Spleen (tissue), 11 donors: Measurements from ENCODE around the gene YIF1B. TPM values are rescaled to one million over a fixed set of nuclear protein-coding genes. Genes with fewer than 3 reads are reported as not detected.

Experiments used
- DNase-seq: peaks from one replicate; pipeline ENCODE4 v3.0.0-alpha.2; 2020
- H3K27ac ChIP-seq, 8 donors: fragments of 200-600 bp; sonication (generic) in 7 of 8; 1 replicate in 4 of 8; 2 replicates in 4 of 8; pipeline versions ENCODE4 v1.5.0 to v1.8.0; 2016 to 2021; ENCODE audit warnings: inconsistent platforms in 4 of 8, mild to moderate bottlenecking in 4 of 8, moderate library complexity in 1 of 8
- H3K27me3 ChIP-seq, 7 donors: fragments of 200-600 bp; sonication (generic) in 6 of 7; replicated peaks in 1 of 7; 1 replicate in 4 of 7; 2 replicates in 3 of 7; pipeline versions ENCODE4 v1.5.0 to v1.8.0; 2016 to 2021; ENCODE audit warnings: inconsistent platforms in 3 of 7, mild to moderate bottlenecking in 1 of 7
- H3K36me3 ChIP-seq, 6 donors: fragments of 200-600 bp; sonication (generic) in 5 of 6; 1 replicate in 4 of 6; 2 replicates in 2 of 6; pipeline versions ENCODE4 v1.5.0 to v1.8.0; 2016 to 2021; ENCODE audit warnings: inconsistent platforms in 2 of 6
- H3K4me1 ChIP-seq, 6 donors: fragments of 200-600 bp; sonication (generic) in 5 of 6; 1 replicate in 3 of 6; 2 replicates in 3 of 6; pipeline versions ENCODE4 v1.5.0 to v1.8.0; 2016 to 2021; ENCODE audit warnings: inconsistent platforms in 3 of 6
- H3K4me3 ChIP-seq, 8 donors: fragments of 200-600 bp; sonication (generic) in 7 of 8; 1 replicate in 4 of 8; 2 replicates in 4 of 8; pipeline versions ENCODE4 v1.5.0 to v1.8.0; 2016 to 2021; ENCODE audit warnings: inconsistent platforms in 4 of 8, mild to moderate bottlenecking in 4 of 8, moderate library complexity in 2 of 8
- H3K9me3 ChIP-seq, 8 donors: fragments of 200-600 bp; sonication (generic) in 7 of 8; 1 replicate in 4 of 8; 2 replicates in 4 of 8; pipeline versions ENCODE4 v1.5.0 to v1.8.0; 2016 to 2021; ENCODE audit warnings: inconsistent platforms in 4 of 8
- POLR2A ChIP-seq, 3 donors: fragments of 450-650 bp; IDR thresholded peaks; one replicate each; pipeline ENCODE4 v1.5.1; 2017; ENCODE audit warnings: antibody characterized with exemption in 3 of 3, mild to moderate bottlenecking in 1 of 3
- POLR2AphosphoS5 ChIP-seq, 3 donors: sonication (generic); formaldehyde crosslinking; IDR thresholded peaks; one replicate each; pipeline ENCODE4 v1.5.1; 2017; ENCODE audit warnings: antibody characterized with exemption in 3 of 3
- WGBS, 5 donors: extraction: QIAGEN DNeasy Blood & Tissue Kit in 3 of 5; methylation state at CpG; one replicate each; pipeline versions ENCODE4 v1.1.5 to v1.1.7; 2013 to 2018; 5-methylcytosine and 5-hydroxymethylcytosine counted together
- intact Hi-C: fragments of 100-400 bp; cut with DNase I; formaldehyde crosslinking; loops from one replicate; pipeline ENCODE4 v1.15.0; 2023; ENCODE audit warnings: low total_unique reads
- polyA plus RNA-seq, 3 donors: library from polyadenylated mRNA; stranded (reverse); fragments of 200-250 nt; gene quantifications; one replicate each; pipeline ENCODE4 v1.2.1, GENCODE V29; 2013
- total RNA-seq, 7 donors: library from RNA; depleted of rRNA in 3 of 7; stranded (reverse); fragments of >200 nt in 3 of 7; fragmentation: NEBNext Ultra II Directional in 4 of 7; extraction: Animal tissue kit (Norgen Biotek cat#: 25700) in 4 of 7; gene quantifications; one replicate each; pipeline versions ENCODE4 v1.1.0 to v1.2.1, GENCODE V29; 2016 to 2021
- TF ChIP-seq, protein P1 (sequence below), 11 experiments: fragments of 200-600 bp in 7 of 11; fragments of 450-650 bp in 4 of 11; sonication (generic) in 4 of 11; IDR thresholded peaks in 8 of 11; conservative IDR thresholded peaks in 3 of 11; 1 replicate in 7 of 11; 2 replicates in 4 of 11; pipeline versions ENCODE4 v1.4.0 to v1.8.0; 2016 to 2021; ENCODE audit warnings: antibody characterized with exemption in 11 of 11, inconsistent platforms in 4 of 11, mild to moderate bottlenecking in 1 of 11
- donor health status: healthy with polysubstance abuse.
- donor health status: DM: no; HTN: no; CAD: no; lungs with moderate emphysema.
- donor health status: DM: no; HTN: no; CAD: no.
- donor health status: Bipolar disorder and iron deficiency.
- donor health status: healthy.
- donor health status: DM: no; HTN: no; CAD: no.
- donor health status: DM: yes; HTN: yes; CAD: no.

Gene YIF1B
- total and polyA plus RNA-seq, 10 donors = 31.4 to 56.7 (median 39.5) TPM

DNA sequence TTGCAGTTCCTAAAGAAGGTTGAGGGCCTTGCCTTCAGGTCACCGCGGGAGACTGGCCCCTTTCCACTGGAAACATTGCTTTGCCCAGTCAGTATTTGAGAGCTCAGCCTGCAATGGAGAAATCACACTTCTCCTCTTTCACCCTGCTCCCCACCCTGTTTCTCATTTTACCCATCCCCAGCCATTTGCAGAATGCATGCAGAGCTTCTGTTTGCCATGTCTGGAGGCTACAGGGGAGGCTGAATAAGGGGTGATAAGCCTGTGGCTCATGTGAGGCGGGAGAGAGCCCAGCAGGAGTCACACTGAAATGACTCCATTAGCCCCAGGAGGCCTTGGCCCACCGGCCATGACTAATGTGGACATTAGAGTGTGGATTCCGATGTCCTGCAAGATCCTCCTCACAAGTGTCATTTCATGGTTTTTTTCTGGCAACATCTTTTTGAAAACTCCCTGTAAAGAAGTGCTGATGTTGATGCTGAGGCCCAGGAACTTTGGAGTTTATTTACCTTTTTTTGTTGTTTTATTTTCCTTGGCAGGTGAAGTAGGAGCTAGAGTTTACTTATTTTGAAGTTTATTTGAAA is 45.1 kb downstream of the YIF1B start:
- DNase-seq = no peak
- no peak overlapping the region for H3K4me3 ChIP-seq
- intact Hi-C loops = no loop called here
- no peaks in the 10 kb centered on the region for H3K9me3 ChIP-seq
- TF ChIP-seq POLR2AphosphoS5 (IDR thresholded peaks at IDR 0.05) = no peak
- TF ChIP-seq, protein P1, sequence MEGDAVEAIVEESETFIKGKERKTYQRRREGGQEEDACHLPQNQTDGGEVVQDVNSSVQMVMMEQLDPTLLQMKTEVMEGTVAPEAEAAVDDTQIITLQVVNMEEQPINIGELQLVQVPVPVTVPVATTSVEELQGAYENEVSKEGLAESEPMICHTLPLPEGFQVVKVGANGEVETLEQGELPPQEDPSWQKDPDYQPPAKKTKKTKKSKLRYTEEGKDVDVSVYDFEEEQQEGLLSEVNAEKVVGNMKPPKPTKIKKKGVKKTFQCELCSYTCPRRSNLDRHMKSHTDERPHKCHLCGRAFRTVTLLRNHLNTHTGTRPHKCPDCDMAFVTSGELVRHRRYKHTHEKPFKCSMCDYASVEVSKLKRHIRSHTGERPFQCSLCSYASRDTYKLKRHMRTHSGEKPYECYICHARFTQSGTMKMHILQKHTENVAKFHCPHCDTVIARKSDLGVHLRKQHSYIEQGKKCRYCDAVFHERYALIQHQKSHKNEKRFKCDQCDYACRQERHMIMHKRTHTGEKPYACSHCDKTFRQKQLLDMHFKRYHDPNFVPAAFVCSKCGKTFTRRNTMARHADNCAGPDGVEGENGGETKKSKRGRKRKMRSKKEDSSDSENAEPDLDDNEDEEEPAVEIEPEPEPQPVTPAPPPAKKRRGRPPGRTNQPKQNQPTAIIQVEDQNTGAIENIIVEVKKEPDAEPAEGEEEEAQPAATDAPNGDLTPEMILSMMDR (IDR thresholded peaks at IDR 0.05 in 8 of 11, conservative IDR thresholded peaks at IDR 0.05 in 3 of 11) = no peak
- no peak for TF ChIP-seq POLR2A (IDR thresholded peaks at IDR 0.05)
- H3K36me3 ChIP-seq = no peaks in the 10 kb centered on the region
- H3K27me3 ChIP-seq = no peaks in the 10 kb centered on the region
- H3K4me1 ChIP-seq = peaks cover 8 to 58% (median 36%) of the 10 kb centered on the region in 6 donors
- 78 to 98% (median 89%) methylated on average over 5 of the region's 5 CpGs for WGBS, 5 donors
- H3K27ac ChIP-seq = no peak overlapping the region

DNA sequence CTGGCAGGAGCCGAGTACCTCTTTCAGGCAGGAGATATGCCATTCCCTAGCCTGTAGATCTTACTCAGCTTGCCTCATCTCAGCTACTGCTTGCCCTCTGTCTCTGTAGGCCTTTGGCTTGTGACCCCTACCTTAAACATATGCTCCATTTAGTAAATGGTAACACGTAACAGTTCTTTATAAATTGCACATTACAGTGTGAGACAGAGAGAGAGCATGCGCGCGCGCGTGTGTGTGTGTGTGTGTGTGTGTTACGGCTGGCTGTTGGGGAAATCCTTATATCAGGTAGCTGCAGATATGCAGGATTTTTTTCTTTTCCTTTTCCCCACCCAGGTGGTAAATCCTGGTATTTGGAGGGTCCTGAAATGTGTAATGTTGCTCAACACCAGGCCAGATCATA is 47.2 kb downstream of the YIF1B start:
- Histone ChIP-seq H3K36me3 (no peaks in the 10 kb centered on the region), H3K4me1 (peaks cover 0 to 58% (median 38%) of the 10 kb centered on the region in 6 donors), H3K27me3 (peaks cover 0 to 12% (median 0%) of the 10 kb centered on the region in 7 donors), H3K4me3 (no peak overlapping the region), H3K9me3 (no peaks in the 10 kb centered on the region), H3K27ac (peak overlapping the region in 4 of 8 donors; percentile 7 to 45 (median 28))
- DNase-seq = no peak
- 59 to 92% (median 75%) methylated on average over 8 of the region's 8 CpGs for WGBS, 5 donors
- TF ChIP-seq, protein P1 (IDR thresholded peaks at IDR 0.05 in 8 of 11, conservative IDR thresholded peaks at IDR 0.05 in 3 of 11) = no peak
- TF ChIP-seq POLR2AphosphoS5 (IDR thresholded peaks at IDR 0.05) (no peak), POLR2A (IDR thresholded peaks at IDR 0.05) (no peak)
- intact Hi-C loops = no loop called here

DNA sequence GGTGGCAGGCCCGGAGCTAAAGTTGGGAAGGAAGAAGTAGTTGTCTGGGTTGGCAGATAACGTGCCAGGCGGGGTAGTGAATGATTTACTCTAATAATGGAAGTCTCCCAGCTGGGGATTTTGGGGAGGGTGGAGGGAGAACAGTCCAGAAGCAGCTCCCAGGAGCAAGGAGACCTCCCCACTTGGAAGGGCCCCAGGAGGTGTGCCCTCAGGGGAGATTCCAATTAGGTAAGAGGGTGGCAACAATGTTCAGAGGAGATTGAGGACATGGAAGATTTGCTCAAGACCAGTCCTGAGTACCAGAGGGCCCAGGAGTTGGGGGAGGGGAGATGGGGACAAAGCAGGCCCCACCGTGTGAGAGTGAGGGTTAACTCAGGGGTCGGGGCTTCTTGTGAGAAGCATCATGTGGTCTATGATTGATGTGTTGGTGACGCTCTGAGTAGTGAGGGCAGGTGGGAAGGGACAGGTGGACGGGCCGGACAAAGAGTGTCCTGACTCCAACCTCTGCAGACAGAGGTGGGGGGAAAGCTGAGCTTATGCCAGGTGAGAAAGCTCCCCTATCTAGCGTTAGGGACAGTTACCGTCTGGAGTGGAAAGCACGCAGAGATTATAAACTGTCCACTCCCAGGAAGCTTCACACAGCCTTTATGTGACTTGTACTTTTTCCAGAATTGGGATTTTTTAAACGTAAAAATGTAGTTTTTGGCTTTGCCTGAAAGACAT is 47.8 kb downstream of the YIF1B start:
- Histone ChIP-seq H3K27me3 (peaks cover 0 to 12% (median 0%) of the 10 kb centered on the region in 7 donors), H3K27ac (peak overlapping the region in 4 of 8 donors; percentile 7 to 46 (median 43)), H3K4me1 (peaks cover 0 to 60% (median 41%) of the 10 kb centered on the region in 6 donors), H3K4me3 (no peak overlapping the region), H3K36me3 (no peaks in the 10 kb centered on the region), H3K9me3 (no peaks in the 10 kb centered on the region)
- intact Hi-C loops = no loop called here
- TF ChIP-seq POLR2AphosphoS5 (IDR thresholded peaks at IDR 0.05) = no peak
- TF ChIP-seq POLR2A (IDR thresholded peaks at IDR 0.05) = no peak
- TF ChIP-seq, protein P1 (IDR thresholded peaks at IDR 0.05 in 8 of 11, conservative IDR thresholded peaks at IDR 0.05 in 3 of 11) = no peak
- no peak for DNase-seq
- WGBS, 5 donors = 63 to 75% (median 68%) methylated on average over 12 of the region's 12 CpGs

DNA sequence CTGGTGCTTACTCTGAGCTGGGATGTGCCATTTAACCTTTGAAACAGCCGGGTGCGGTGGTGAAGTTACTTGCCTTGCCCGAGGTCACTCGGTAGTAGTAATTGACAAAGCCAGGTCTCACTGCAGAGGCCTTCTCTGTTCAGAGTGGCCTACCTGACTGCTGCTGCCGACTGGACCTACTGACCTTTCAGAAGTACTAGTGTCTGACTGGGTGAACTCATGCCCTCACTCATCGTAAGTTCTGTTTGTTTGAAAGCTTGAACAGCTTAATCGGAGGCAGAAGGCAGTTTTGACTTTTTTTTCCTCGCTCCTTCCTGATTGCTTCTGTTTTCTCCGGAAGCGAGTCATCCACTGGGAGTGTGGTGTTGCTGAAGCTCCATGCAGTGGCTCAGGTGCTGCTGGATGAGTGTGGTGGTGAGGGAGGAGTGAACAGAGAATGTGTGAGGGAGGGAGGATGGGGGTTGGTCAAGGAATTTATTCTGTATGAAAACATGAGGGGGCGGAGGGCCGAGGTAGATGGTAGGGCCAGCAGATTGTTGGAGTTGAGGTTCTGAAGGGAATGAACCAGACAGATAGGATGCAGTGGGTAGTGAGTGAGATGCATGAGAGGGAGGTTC is 48.7 kb downstream of the YIF1B start:
- Histone ChIP-seq H3K27me3 (peaks cover 0 to 12% (median 0%) of the 10 kb centered on the region in 7 donors), H3K4me1 (peaks cover 0 to 60% (median 41%) of the 10 kb centered on the region in 6 donors), H3K36me3 (no peaks in the 10 kb centered on the region), H3K4me3 (peak overlapping the region in 1 of 8 donors; percentile 5), H3K27ac (peak overlapping the region in 6 of 8 donors; percentile 31 to 46 (median 40)), H3K9me3 (no peaks in the 10 kb centered on the region)
- DNase-seq = no peak
- intact Hi-C loops = no loop called here
- TF ChIP-seq POLR2A (IDR thresholded peaks at IDR 0.05) (no peak), POLR2AphosphoS5 (IDR thresholded peaks at IDR 0.05) (no peak)
- TF ChIP-seq, protein P1 (IDR thresholded peaks at IDR 0.05 in 8 of 11, conservative IDR thresholded peaks at IDR 0.05 in 3 of 11) = no peak
- WGBS, 5 donors = 64 to 76% (median 73%) methylated on average over 8 to 12 of the region's 12 CpGs
